ENCODE measurements around the gene PDCD1LG2. TPM values are rescaled to one million over a fixed set of nuclear protein-coding genes. Genes with fewer than 3 reads are reported as not detected.

Gene PDCD1LG2
- total RNA-seq, 4 donors from 2014 or later: 0.44 to 3.1 (median 1.9) TPM

GRCh38 chr9:5502553-5502952 lies 7.8 kb upstream of the PDCD1LG2 start:
- Histone ChIP-seq H3K27me3 (no peaks in the 10 kb centered on the region), H3K9me3 (peaks cover 0 to 5% (median 0%) of the 10 kb centered on the region in 4 donors), H3K36me3 (no peaks in the 10 kb centered on the region), H3K4me1 (peaks cover 0 to 4% (median 0%) of the 10 kb centered on the region in 4 donors), H3K4me3 (no peak overlapping the region), H3K27ac (no peak overlapping the region)
- 90 to 100% methylated on average over 4 to 6 of the region's 6 CpGs for WGBS, 2 donors
- no peak for DNase-seq (ENCODE audit: low spot score in 2 of 2)
- no peak for TF ChIP-seq POLR2A (IDR thresholded peaks at IDR 0.05)
- TF ChIP-seq EP300 (IDR thresholded peaks at IDR 0.05): no peak
- no peak for TF ChIP-seq CTCF (IDR thresholded peaks at IDR 0.05)

GRCh38 chr9:5509573-5509972 lies 758 bp upstream of the PDCD1LG2 start:
- TF ChIP-seq EP300 (IDR thresholded peaks at IDR 0.05) (no peak), CTCF (IDR thresholded peaks at IDR 0.05) (no peak), POLR2A (IDR thresholded peaks at IDR 0.05) (no peak)
- H3K4me1 ChIP-seq: peaks cover 0 to 11% (median 2%) of the 10 kb centered on the region in 4 donors
- no peak overlapping the region for H3K4me3 ChIP-seq
- WGBS, 2 donors: 45 to 55% methylated on average over 2 of the region's 2 CpGs
- no peak for DNase-seq (ENCODE audit: low spot score in 2 of 2)
- H3K36me3 ChIP-seq: no peaks in the 10 kb centered on the region
- peak overlapping the region in 3 of 4 donors; percentile 60 to 84 (median 70) for H3K27ac ChIP-seq
- no peaks in the 10 kb centered on the region for H3K9me3 ChIP-seq
- H3K27me3 ChIP-seq: no peaks in the 10 kb centered on the region

DNA sequence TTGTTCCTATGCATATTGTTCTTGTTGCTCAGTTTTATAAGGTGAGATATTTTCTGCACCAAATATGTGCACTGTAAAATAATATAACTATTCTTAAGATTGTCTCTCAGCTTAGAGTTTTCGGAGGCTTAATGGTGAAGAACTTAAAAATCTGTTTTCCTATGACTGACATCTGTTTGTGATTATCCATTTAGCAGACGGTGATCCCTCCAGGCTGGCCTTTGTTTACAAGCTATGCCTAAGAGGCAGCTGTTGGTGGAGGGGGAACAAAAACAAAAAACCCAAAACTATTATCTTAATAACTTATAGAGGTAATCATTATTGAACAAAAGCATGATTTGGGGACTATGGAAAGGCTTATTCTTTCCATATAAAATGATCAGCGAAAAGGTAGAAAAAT lies 658 bp downstream of the PDCD1LG2 start:
- peak overlapping the region in 3 of 4 donors; percentile 60 to 84 (median 70) for H3K27ac ChIP-seq
- no peaks in the 10 kb centered on the region for H3K27me3 ChIP-seq
- TF ChIP-seq CTCF (IDR thresholded peaks at IDR 0.05) (no peak), EP300 (IDR thresholded peaks at IDR 0.05) (no peak), POLR2A (IDR thresholded peaks at IDR 0.05) (no peak)
- H3K4me1 ChIP-seq: peaks cover 0 to 11% (median 2%) of the 10 kb centered on the region in 4 donors
- no peaks in the 10 kb centered on the region for H3K36me3 ChIP-seq
- WGBS, 2 donors: 58 to 70% methylated on average over 3 of the region's 3 CpGs
- H3K9me3 ChIP-seq: no peaks in the 10 kb centered on the region
- peak overlapping the region in 1 of 4 donors; percentile 32 for H3K4me3 ChIP-seq
- no peak for DNase-seq (ENCODE audit: low spot score in 2 of 2)

- no peak for DNase-seq (ENCODE audit: low spot score in 2 of 2)
- peaks cover 0 to 11% (median 2%) of the 10 kb centered on the region in 4 donors for H3K4me1 ChIP-seq
- H3K36me3 ChIP-seq: no peaks in the 10 kb centered on the region
- WGBS, 2 donors: 61 to 75% methylated on average over 1 of the region's 1 CpG
- H3K9me3 ChIP-seq: no peaks in the 10 kb centered on the region
- no peaks in the 10 kb centered on the region for H3K27me3 ChIP-seq
- H3K4me3 ChIP-seq: no peak overlapping the region
- peak overlapping the region in 1 of 4 donors; percentile 84 for H3K27ac ChIP-seq
- no peak for TF ChIP-seq POLR2A (IDR thresholded peaks at IDR 0.05)
These were observed 1.1 kb downstream of the PDCD1LG2 start for GRCh38 chr9:5511476-5511875.

GRCh38 chr9:5511935-5512580 lies 1.7 kb downstream of the PDCD1LG2 start:
- 87 to 89% methylated on average over 6 of the region's 6 CpGs for WGBS, 2 donors
- Histone ChIP-seq H3K4me3 (no peak overlapping the region), H3K36me3 (no peaks in the 10 kb centered on the region), H3K27ac (no peak overlapping the region), H3K27me3 (no peaks in the 10 kb centered on the region), H3K4me1 (peaks cover 0 to 11% (median 2%) of the 10 kb centered on the region in 4 donors), H3K9me3 (no peaks in the 10 kb centered on the region)
- TF ChIP-seq EP300 (IDR thresholded peaks at IDR 0.05) (no peak), POLR2A (IDR thresholded peaks at IDR 0.05) (no peak), CTCF (IDR thresholded peaks at IDR 0.05) (no peak)
- no peak for DNase-seq (ENCODE audit: low spot score in 2 of 2)
